GM11168 (cell line): ENCODE results near the gene MSI2.

ENCODE experiments used
- in situ Hi-C: fragments of 300-500 bp; cut with MboI; formaldehyde crosslinking; loops from one replicate; pipeline ENCODE4 v1.12.0; 2022; ENCODE audit warnings: low sequenced_read_pairs; ENCODE audit not compliant: unreplicated experiment

Gene MSI2

GRCh38 chr17:57675427-57676387 lies 419.4 kb downstream of the MSI2 start:
- in situ Hi-C loops = no loop called here

- in situ Hi-C loops = no loop called here
Measured at GRCh38 chr17:57676543-57676942, 420.2 kb downstream of the MSI2 start.

GRCh38 chr17:57677301-57677700 lies 421.0 kb downstream of the MSI2 start:
- in situ Hi-C loops = no loop called here

DNA sequence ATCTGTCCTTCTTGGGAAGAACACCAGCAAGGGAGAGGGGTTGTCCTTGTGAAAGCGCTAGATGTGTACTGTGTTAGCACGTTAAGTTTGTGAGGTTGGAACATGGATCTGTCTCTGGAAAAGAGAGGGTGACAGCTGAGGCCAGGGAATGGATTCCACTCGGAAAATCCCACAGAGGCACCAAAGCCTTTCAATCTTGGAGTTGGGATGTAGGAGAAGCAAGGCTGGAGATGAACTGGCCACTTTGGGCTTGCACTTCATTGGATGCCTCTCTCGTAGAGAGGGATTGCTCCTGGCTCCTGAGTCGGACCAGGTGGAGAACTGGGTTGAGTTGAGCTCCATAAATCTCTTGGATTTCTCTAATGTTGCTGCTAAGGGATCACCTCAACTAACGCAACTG lies 421.5 kb downstream of the MSI2 start:
- in situ Hi-C loops = no loop called here

- in situ Hi-C loops = no loop called here
Measured at GRCh38 chr17:57678393-57678792, 422.1 kb downstream of the MSI2 start.

GRCh38 chr17:57679356-57679755 lies 423.0 kb downstream of the MSI2 start:
- in situ Hi-C loops = no loop called here

- in situ Hi-C loops = no loop called here
Measured at GRCh38 chr17:57679906-57680695, 423.8 kb downstream of the MSI2 start.

DNA sequence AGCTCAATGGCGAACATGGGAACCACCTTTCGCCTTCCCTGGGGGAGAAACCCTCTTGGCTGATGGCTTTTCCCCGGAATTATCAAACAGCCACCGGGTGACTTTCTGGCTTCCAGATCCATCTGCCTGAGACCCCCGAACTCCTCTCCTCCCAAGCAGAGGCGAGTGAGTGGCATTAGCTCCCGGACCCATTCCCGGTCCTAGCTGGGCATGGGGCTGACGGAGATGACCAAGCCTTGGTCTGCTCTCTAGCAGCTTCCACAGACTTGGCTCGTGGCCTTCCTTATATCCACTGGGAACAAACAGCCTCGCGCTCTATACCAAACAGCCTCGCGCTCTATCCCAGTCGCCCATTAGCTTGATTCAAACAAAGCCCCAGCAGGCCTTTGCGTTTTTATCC lies 426.4 kb downstream of the MSI2 start:
- in situ Hi-C loops = no loop called here

GRCh38 chr17:57684711-57685498 lies 428.6 kb downstream of the MSI2 start:
- in situ Hi-C loops = no loop called here

DNA sequence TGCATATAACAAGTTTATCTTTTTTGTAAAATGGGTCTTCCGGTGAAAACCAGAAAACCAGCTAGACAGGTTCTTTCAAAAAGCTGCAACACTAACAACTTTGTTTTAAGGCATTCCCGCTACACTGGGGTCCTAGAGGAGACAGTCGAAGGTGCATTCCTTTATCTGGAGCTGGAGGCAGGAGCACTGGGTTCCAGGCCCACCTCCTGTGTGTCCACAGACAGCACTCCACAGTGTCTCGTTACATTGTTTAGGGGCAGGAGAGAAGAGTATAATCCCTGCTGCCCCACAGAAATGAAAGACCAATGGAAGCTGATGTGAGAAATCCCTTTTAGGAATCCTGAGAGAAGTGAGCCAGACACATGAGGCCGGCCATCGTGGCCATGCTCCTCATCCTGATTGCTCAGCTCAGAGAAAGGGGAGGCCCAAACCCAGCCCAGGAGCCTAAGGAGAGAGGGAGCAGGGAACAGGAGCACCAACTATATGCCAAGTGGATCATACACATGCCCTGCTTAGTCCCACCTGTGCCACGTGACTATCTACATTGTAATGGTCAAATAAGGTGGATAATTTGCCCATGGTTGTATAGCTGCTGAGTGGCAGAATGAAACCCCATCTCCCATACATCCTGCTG lies 429.3 kb downstream of the MSI2 start:
- in situ Hi-C loops = no loop called here

- in situ Hi-C loops = no loop called here
Measured at GRCh38 chr17:57687642-57688041, 431.3 kb downstream of the MSI2 start.

GRCh38 chr17:57689254-57689653 lies 432.9 kb downstream of the MSI2 start:
- in situ Hi-C loops = no loop called here

DNA sequence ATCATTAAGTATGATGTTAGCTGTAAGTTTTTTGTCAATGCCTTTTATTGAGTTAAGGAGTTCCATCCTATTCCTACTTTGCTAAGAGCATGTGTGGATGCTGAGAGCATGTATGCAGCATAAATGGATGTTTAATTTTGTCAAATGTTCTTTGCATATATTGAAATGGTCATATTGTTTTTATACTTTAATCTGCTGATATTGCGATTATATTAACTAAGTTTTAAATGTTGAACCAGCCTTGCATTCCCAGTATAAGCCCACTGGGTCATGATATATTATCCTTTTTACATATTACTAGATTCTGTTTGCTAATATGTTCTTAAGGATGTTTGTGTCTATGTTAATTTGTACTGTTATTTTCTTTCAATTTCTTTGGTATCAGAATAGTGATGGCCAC lies 435.6 kb downstream of the MSI2 start:
- in situ Hi-C loops = no loop called here

- in situ Hi-C loops = no loop called here
Measured at GRCh38 chr17:57692770-57693169, 436.4 kb downstream of the MSI2 start.

- in situ Hi-C loops = no loop called here
Measured at GRCh38 chr17:57694051-57694450, 437.7 kb downstream of the MSI2 start.

- in situ Hi-C loops = no loop called here
Measured at GRCh38 chr17:57696050-57696449, 439.7 kb downstream of the MSI2 start.

DNA sequence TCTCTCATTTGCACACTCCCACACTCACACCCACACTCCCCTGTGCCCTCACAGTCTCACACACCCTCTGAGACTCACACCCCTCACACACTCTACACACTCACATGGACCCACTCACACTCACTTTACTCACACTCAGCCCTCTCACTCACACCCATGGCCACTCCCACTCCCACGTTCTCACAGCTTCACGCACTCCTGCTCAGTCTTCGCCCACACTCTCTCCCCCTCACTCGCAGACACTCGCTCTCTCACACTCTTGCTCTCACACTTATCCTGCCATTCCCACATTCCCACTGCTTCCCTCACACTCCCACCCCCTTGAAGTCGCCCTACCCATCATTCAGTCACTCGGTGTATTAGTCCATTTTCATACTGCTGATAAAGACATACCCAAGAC lies 440.9 kb downstream of the MSI2 start:
- in situ Hi-C loops = no loop called here

- in situ Hi-C loops = no loop called here
Measured at GRCh38 chr17:57697891-57698711, 441.8 kb downstream of the MSI2 start.

GRCh38 chr17:57699751-57700219 lies 443.5 kb downstream of the MSI2 start:
- in situ Hi-C loops = no loop called here
